Effector memory CD4-positive, alpha-beta T cell (primary cell): ENCODE data around the gene PDGFA.

Source experiments
- DNase-seq, 3 donors: peaks; one replicate each; pipeline ENCODE4 v3.0.0-alpha.2; 2020
- H3K27ac ChIP-seq: 2 replicates; pipeline ENCODE4 v1.7.0; 2013; ENCODE audit warnings: mild to moderate bottlenecking, low read length, moderate library complexity; ENCODE audit not compliant: insufficient read depth, poor library complexity, severe bottlenecking
- H3K27me3 ChIP-seq: replicated peaks from 2 replicates; pipeline ENCODE4 v1.7.0; 2013; ENCODE audit warnings: mild to moderate bottlenecking, low read length; ENCODE audit not compliant: insufficient read depth, control insufficient read depth, poor library complexity, severe bottlenecking
- H3K36me3 ChIP-seq: 2 replicates; pipeline ENCODE4 v1.7.0; 2013; ENCODE audit warnings: mild to moderate bottlenecking, low read length, moderate library complexity; ENCODE audit not compliant: control insufficient read depth, insufficient read depth
- H3K4me1 ChIP-seq: 2 replicates; pipeline ENCODE4 v1.7.0; 2013; ENCODE audit warnings: low read length, mild to moderate bottlenecking; ENCODE audit not compliant: control insufficient read depth, insufficient read depth, poor library complexity, severe bottlenecking
- H3K4me3 ChIP-seq: 2 replicates; pipeline ENCODE4 v1.7.0; 2013; ENCODE audit warnings: low read length, low read depth, mild to moderate bottlenecking; ENCODE audit not compliant: insufficient read depth, poor library complexity, severe bottlenecking
- H3K9me3 ChIP-seq: 2 replicates; pipeline ENCODE4 v1.7.0; 2013; ENCODE audit warnings: mild to moderate bottlenecking, low read length, moderate library complexity; ENCODE audit not compliant: control insufficient read depth

The PDGFA gene

GRCh38 chr7:472640-472957, 47.0 kb downstream of the PDGFA start:
- no peak for DNase-seq

GRCh38 chr7:471866-472639, 47.6 kb downstream of the PDGFA start:
- Histone ChIP-seq H3K27me3 (no peaks in the 10 kb centered on the region), H3K9me3 (peaks cover 4% of the 10 kb centered on the region), H3K27ac (no peak overlapping the region), H3K36me3 (no peaks in the 10 kb centered on the region), H3K4me3 (no peak overlapping the region), H3K4me1 (no peaks in the 10 kb centered on the region)
- DNase-seq: no peak

More at GRCh38 chr7:472640-472957, 47.0 kb downstream of the PDGFA start:
- H3K4me3 ChIP-seq: no peak overlapping the region
- peaks cover 4% of the 10 kb centered on the region for H3K9me3 ChIP-seq
- H3K36me3 ChIP-seq: no peaks in the 10 kb centered on the region
- H3K4me1 ChIP-seq: no peaks in the 10 kb centered on the region
- no peak overlapping the region for H3K27ac ChIP-seq
- H3K27me3 ChIP-seq: no peaks in the 10 kb centered on the region

GRCh38 chr7:471191-471865, 48.3 kb downstream of the PDGFA start:
- Histone ChIP-seq H3K27ac (no peak overlapping the region), H3K9me3 (peaks cover 4% of the 10 kb centered on the region), H3K27me3 (no peaks in the 10 kb centered on the region), H3K4me3 (no peak overlapping the region), H3K4me1 (no peaks in the 10 kb centered on the region), H3K36me3 (no peaks in the 10 kb centered on the region)
- no peak for DNase-seq

- Histone ChIP-seq H3K4me3 (no peak overlapping the region), H3K27me3 (no peaks in the 10 kb centered on the region), H3K27ac (no peak overlapping the region), H3K36me3 (no peaks in the 10 kb centered on the region), H3K9me3 (peaks cover under 1% of the 10 kb centered on the region), H3K4me1 (no peaks in the 10 kb centered on the region)
- DNase-seq: no peak
Observed at GRCh38 chr7:469563-469961, 50.1 kb downstream of the PDGFA start.

GRCh38 chr7:468681-469562, 50.7 kb downstream of the PDGFA start:
- Histone ChIP-seq H3K4me3 (no peak overlapping the region), H3K36me3 (no peaks in the 10 kb centered on the region), H3K27ac (no peak overlapping the region), H3K4me1 (no peaks in the 10 kb centered on the region), H3K9me3 (no peaks in the 10 kb centered on the region), H3K27me3 (no peaks in the 10 kb centered on the region)
- DNase-seq: no peak

GRCh38 chr7:467856-468545, 51.6 kb downstream of the PDGFA start:
- no peak overlapping the region for H3K27ac ChIP-seq
- DNase-seq: no peak
- H3K4me3 ChIP-seq: no peak overlapping the region
- no peaks in the 10 kb centered on the region for H3K9me3 ChIP-seq
- H3K36me3 ChIP-seq: no peaks in the 10 kb centered on the region
- no peaks in the 10 kb centered on the region for H3K4me1 ChIP-seq
- no peaks in the 10 kb centered on the region for H3K27me3 ChIP-seq

GRCh38 chr7:467393-467828, 52.2 kb downstream of the PDGFA start:
- DNase-seq: no peak
- no peak overlapping the region for H3K27ac ChIP-seq
- H3K9me3 ChIP-seq: no peaks in the 10 kb centered on the region

GRCh38 chr7:466465-467191, 53.0 kb downstream of the PDGFA start:
- H3K27ac ChIP-seq: no peak overlapping the region

More at GRCh38 chr7:467393-467828, 52.2 kb downstream of the PDGFA start:
- Histone ChIP-seq H3K4me3 (no peak overlapping the region), H3K27me3 (no peaks in the 10 kb centered on the region), H3K4me1 (no peaks in the 10 kb centered on the region), H3K36me3 (no peaks in the 10 kb centered on the region)

GRCh38 chr7:465710-466400, 53.8 kb downstream of the PDGFA start:
- no peak overlapping the region for H3K27ac ChIP-seq
- DNase-seq: no peak
- no peaks in the 10 kb centered on the region for H3K9me3 ChIP-seq
- no peaks in the 10 kb centered on the region for H3K4me1 ChIP-seq
- H3K4me3 ChIP-seq: no peak overlapping the region
- no peaks in the 10 kb centered on the region for H3K36me3 ChIP-seq
- no peaks in the 10 kb centered on the region for H3K27me3 ChIP-seq

More at GRCh38 chr7:466465-467191, 53.0 kb downstream of the PDGFA start:
- Histone ChIP-seq H3K9me3 (no peaks in the 10 kb centered on the region), H3K36me3 (no peaks in the 10 kb centered on the region), H3K27me3 (no peaks in the 10 kb centered on the region), H3K4me1 (no peaks in the 10 kb centered on the region), H3K4me3 (no peak overlapping the region)
- DNase-seq: no peak
